ENCODE measurements around the gene PAM16.

GRCh38 chr16:4323071-4323844 lies 27.9 kb downstream of the PAM16 start:
- TF ChIP-seq POLR2A (IDR thresholded peaks at IDR 0.05), result no peak
- no peak for TF ChIP-seq CTCF (IDR thresholded peaks at IDR 0.05)

All from lower leg skin (tissue), 3 donors.